ENCODE measurements around the gene MORF4L1. TPM values are rescaled to one million over a fixed set of nuclear protein-coding genes. Genes with fewer than 3 reads are reported as not detected.
A peak's percentile ranks its signal among the peaks of the same experiment; 100 is the strongest.
"Not testable (repeated sequence)": the region's sequence is repeated elsewhere in the genome, so short reads cannot be mapped to it uniquely, and the experiment has no call there.

Gene MORF4L1
- total RNA-seq, 4 donors from 2014 or later, result 118 to 178 (median 141) TPM

- intact Hi-C loops (cut with DNase I; ENCODE audit: low total_unique reads), result no loop called here
- H3K4me3 ChIP-seq (ENCODE audit: low read depth, poor library complexity, severe bottlenecking), result no peak overlapping the region
- DNase-seq (ENCODE audit: low spot score in 2 of 2), result no peak
- no peak for TF ChIP-seq CTCF (IDR thresholded peaks at IDR 0.05)
- no peak for TF ChIP-seq POLR2A (IDR thresholded peaks at IDR 0.05)
- WGBS, 2 donors, result 60 to 80% methylated on average over 2 of the region's 2 CpGs
These were observed 35.6 kb upstream of the MORF4L1 start for GRCh38 chr15:78837131-78837530.

GRCh38 chr15:78837543-78837942 lies 35.1 kb upstream of the MORF4L1 start:
- intact Hi-C loops (cut with DNase I; ENCODE audit: low total_unique reads), result no loop called here
- 89 to 90% methylated on average over 8 of the region's 8 CpGs for WGBS, 2 donors
- no peak for DNase-seq (ENCODE audit: low spot score in 2 of 2)
- no peak overlapping the region for H3K4me3 ChIP-seq (ENCODE audit: low read depth, poor library complexity, severe bottlenecking)
- TF ChIP-seq CTCF (IDR thresholded peaks at IDR 0.05) (no peak), POLR2A (IDR thresholded peaks at IDR 0.05) (no peak)

- TF ChIP-seq POLR2A (IDR thresholded peaks at IDR 0.05) (no peak), CTCF (IDR thresholded peaks at IDR 0.05) (no peak)
- 47 to 59% methylated on average over 3 of the region's 3 CpGs for WGBS, 2 donors
- peak in 1 of 2 donors; percentile 30 for DNase-seq (ENCODE audit: low spot score in 2 of 2)
- intact Hi-C loops (cut with DNase I; ENCODE audit: low total_unique reads), result no loop called here
- no peak overlapping the region for H3K4me3 ChIP-seq (ENCODE audit: low read depth, poor library complexity, severe bottlenecking)
These were observed 34.2 kb upstream of the MORF4L1 start for GRCh38 chr15:78838489-78838888.

GRCh38 chr15:78839151-78839550 lies 33.5 kb upstream of the MORF4L1 start:
- H3K4me3 ChIP-seq (ENCODE audit: low read depth, poor library complexity, severe bottlenecking); DNase-seq (ENCODE audit: low spot score in 2 of 2); intact Hi-C loops (cut with DNase I; ENCODE audit: low total_unique reads): not testable (repeated sequence)
- 80 to 92% methylated on average over 6 of the region's 6 CpGs for WGBS, 2 donors

GRCh38 chr15:78840661-78841375 lies 31.9 kb upstream of the MORF4L1 start:
- DNase-seq (ENCODE audit: low spot score in 2 of 2), result peak in 1 of 2 donors; percentile 16
- no peak for TF ChIP-seq CTCF (IDR thresholded peaks at IDR 0.05)
- no peak for TF ChIP-seq POLR2A (IDR thresholded peaks at IDR 0.05)
- intact Hi-C loops (cut with DNase I; ENCODE audit: low total_unique reads), result no loop called here
- no peak overlapping the region for H3K4me3 ChIP-seq (ENCODE audit: low read depth, poor library complexity, severe bottlenecking)
- WGBS, 2 donors, result 65 to 67% methylated on average over 7 of the region's 7 CpGs

- no peak for DNase-seq (ENCODE audit: low spot score in 2 of 2)
- WGBS, 2 donors, result 61 to 72% methylated on average over 3 of the region's 3 CpGs
- TF ChIP-seq POLR2A (IDR thresholded peaks at IDR 0.05) (no peak), CTCF (IDR thresholded peaks at IDR 0.05) (no peak)
- intact Hi-C loops (cut with DNase I; ENCODE audit: low total_unique reads), result no loop called here
- H3K4me3 ChIP-seq (ENCODE audit: low read depth, poor library complexity, severe bottlenecking), result no peak overlapping the region
These were observed 31.3 kb upstream of the MORF4L1 start for GRCh38 chr15:78841376-78841706.
